ENCODE measurements around the gene TBC1D32.

GRCh38 chr6:121223930-121224329, 110.3 kb downstream of the TBC1D32 start:
- TF ChIP-seq CTCF (conservative IDR thresholded peaks at IDR 0.05) (no peak), EZH2 (IDR thresholded peaks at IDR 0.05; ENCODE audit: low read depth) (no peak)
